AG09319 (cell line): ENCODE measurements around the gene ZNF568.

Source experiments
- DNase-seq: peaks from one replicate; pipeline ENCODE4 v3.0.0-alpha.2; 2010; ENCODE audit warnings: low read depth; ENCODE audit errors: extremely low read depth
- CTCF ChIP-seq: IDR thresholded peaks from 2 replicates; pipeline ENCODE4 v1.5.1; 2011; ENCODE audit warnings: low read depth, mild to moderate bottlenecking, inconsistent platforms, low read length, moderate library complexity

ZNF568 gene

DNA sequence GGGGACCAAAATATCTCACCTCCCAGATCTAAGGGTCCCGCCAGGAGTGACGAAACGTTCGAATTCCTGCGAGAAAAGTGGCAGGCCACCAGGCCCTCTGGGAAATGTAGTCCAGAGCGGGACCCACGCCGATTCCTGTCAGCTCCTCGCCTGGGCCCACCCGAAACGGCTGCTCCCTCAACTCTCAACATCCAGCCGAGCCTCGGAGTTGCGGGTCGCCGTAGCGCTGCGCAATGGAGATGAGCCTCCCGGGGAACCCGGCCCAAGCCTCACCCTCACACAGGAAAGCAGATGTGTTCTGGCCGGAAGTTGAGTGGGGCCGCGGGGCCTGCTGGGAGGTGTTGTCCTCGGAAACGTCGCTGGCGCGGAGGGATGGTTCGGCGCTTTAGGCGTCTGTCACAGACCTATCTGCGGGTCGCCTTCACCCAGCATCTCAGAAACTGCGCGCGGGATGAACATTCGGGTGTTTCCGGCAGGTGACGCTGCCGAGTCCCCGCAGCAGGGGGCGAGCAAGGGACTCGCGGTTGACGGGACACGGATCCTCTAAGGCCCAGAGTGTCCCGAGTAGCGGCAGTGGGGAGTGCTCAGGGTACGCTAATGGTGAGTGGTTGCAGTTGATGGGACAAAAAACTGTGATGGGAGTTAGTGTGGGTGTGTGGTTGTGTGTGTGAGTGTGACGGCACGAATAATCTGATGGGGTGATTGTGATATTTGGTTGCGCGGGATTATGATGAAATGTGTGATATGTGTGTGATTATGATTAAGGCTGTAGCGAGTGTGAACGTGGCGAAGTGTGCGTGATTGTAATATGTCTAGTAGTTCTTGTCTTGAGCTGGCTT lies at the start of gene ZNF568, which contains the start of gene ZNF829:
Gene ZNF568, plus strand, starts transcription at position 341 of the 839 bp plus-strand sequence. CDS start 6,439 bp downstream, outside the sequence.
Gene ZNF829, minus strand, starts transcription at position 300 of the 839 bp plus-strand sequence. CDS start 1,124 bp downstream, outside the sequence.
- peak; percentile 65 for TF ChIP-seq CTCF
- peak; percentile 59 for DNase-seq

GRCh38 chr19:36876993-36877938 lies 38.9 kb upstream of the ZNF568 start:
- no peak for DNase-seq
- TF ChIP-seq CTCF, result no peak

- no peak for TF ChIP-seq CTCF
- DNase-seq, result no peak
These were observed 24.3 kb upstream of the ZNF568 start for GRCh38 chr19:36891768-36892357.

DNA sequence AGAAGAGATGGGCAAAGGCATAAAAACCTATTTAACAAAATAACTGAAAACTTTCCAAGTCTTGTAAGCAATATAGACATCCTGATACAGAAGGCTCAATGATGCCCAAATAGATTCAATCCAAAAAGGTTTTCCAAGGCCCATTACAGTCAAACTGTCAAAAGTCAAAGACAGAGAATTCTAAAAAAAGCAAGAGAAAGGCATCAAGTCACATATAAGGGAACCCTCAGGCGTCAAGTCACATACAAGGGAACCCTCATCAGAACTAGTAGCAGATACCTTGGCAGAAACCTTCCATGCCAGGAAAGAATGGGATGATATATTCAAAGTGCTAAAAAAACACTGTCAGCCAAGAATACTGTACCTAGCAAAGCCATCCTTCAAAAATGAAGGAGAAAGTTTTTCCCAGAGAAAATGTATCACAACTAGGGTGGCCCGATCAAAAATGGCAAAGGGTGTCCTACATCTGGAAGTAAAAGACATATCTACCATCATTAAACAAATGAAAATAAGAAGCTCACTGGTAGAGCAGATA lies 21.2 kb upstream of the ZNF568 start:
- no peak for DNase-seq
- no peak for TF ChIP-seq CTCF

GRCh38 chr19:36898422-36898821 lies 17.7 kb upstream of the ZNF568 start:
- no peak for DNase-seq
- no peak for TF ChIP-seq CTCF

DNA sequence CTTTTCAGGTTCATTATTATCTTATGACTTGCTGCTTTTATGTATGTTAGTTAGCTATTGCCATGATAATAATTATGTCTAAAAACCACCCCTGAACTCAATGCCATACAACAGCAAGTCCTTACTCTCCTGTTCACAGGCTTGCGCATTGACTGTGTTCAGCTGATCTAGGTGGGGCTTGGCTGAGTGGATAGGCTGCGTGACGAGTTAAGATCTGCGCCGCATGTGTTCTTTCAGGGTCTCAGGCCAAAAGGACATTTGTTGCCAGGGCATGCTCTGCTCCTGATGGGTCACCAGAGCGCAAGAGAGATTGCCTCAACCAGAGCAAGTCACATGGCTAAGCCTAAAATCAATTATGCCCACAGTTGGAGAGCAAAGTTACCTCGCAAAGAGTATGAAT lies 859 bp downstream of the ZNF568 start:
- no peak for TF ChIP-seq CTCF
- DNase-seq, result no peak
